Left renal pelvis (tissue), 4 donors: ENCODE data around the gene PDE4B. TPM values are rescaled to one million over a fixed set of nuclear protein-coding genes. Genes with fewer than 3 reads are reported as not detected.

Experiments used
- DNase-seq, 4 donors: peaks; one replicate each; pipeline ENCODE4 v3.0.0-alpha.2; 2013; ENCODE audit warnings: low read depth in 4 of 4, low spot score in 3 of 4
- polyA plus RNA-seq, 4 donors: library from polyadenylated mRNA; unstranded; fragments of 120-200 nt; gene quantifications; one replicate each; pipeline ENCODE4 v1.2.1, GENCODE V29; 2013; ENCODE audit not compliant: insufficient read length in 4 of 4

PDE4B gene
- polyA plus RNA-seq, 4 donors, result 6.5 to 11.2 (median 8.3) TPM

DNA sequence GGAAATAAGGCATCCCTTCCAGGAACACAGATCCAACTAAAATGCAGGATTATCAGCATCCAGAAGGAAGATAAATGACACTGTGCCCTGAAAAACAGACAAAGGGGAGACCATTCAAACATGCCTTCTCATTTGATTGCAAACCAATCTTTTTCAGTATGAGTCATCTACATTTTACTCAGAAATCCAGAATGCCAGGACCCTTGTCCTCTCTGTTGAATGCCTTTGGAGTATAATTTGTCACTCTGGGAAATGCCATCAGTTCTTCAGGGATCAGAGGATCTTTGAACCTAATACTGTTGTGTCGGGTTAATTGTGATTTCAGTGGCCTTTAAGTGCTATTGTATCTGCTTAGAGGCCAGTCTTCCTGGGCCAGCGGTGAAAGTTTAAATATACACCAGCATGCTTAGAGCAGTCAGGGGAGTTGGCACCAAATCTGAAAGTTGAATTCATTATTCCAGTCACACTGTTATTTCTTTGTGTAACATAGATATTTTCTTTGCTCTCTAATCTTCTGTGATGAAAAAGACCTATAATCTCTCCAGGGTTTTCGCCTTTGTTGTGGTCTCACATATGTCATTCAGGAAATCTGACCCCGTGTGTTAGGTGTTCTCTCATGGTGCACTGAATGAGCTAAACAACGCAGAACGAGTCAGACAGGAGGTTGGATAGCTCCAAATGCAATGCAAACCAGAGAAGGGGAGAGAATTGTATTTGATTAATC, 376.4 kb downstream of the PDE4B start:
- no peak for DNase-seq

DNA sequence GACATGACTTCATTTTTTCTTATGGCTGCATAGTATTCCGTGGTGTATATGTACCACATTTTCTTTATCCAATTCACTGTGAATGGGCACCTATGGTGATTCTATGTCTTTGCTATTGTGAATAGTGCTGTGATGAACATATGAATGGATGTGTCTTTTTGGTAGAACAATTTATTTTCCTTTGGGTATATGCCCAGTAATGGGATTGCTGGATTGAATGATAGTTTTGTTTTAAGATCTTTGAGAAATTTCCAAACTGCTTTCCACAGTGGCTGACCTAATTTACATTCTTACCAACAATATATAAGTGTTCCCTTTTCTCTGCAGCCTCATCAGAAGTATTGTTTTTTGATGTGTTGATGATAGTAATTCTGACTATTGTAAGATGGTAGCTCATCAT, 379.6 kb downstream of the PDE4B start:
- DNase-seq, result no peak

DNA sequence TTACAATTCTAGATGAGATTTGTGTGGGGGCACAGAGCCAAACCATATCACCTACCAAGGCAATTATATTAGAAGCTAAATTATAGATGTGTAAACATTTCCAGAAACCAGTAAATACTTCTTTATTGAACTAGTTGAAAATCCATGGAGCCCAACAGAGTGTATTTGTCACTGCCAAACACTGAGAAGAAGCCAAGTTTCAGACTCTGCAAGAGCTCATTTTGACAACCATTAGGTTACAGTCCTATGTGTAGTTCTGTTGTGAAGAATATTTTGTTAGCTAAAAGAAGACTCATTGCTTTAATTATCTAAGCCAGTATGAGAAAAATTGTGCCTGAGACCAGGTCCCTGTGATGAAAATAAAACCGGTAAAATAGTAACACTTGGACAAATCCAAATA, 382.4 kb downstream of the PDE4B start:
- no peak for DNase-seq

- DNase-seq, result no peak
Observed at GRCh38 chr1:66175581-66175980, 382.9 kb downstream of the PDE4B start.

DNA sequence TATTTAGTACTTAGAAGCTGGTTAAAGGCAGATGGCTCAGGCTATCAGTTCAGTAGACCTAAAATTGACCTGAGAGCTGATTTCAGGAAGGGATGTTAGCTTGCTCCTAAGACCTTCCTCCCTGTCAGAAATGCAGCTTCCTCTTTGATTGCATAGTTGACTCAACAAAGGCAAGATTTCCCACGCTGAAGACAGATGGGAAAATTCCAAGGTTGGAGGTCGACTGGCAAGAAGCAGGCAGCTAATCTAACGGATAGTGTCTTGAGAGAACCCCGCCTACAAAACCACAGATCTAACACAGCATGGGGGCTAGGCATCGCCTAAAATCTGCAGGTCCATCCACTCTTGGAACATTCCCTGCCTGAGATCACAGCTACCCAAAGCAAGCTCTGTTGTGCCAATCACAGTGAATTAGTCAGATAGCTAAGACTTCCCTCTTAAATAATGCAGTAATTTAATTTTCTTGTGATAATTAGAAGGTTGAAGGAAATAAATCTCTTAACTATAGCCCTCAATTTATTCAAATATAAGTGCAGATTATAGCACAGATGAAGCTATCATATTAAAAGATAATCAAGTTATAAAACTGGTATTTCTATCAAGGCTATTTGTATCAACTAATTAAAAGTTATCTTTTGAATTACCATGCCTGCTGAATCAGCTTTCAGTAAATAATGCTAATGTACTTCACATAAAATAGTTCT, 383.5 kb downstream of the PDE4B start:
- no peak for DNase-seq

DNA sequence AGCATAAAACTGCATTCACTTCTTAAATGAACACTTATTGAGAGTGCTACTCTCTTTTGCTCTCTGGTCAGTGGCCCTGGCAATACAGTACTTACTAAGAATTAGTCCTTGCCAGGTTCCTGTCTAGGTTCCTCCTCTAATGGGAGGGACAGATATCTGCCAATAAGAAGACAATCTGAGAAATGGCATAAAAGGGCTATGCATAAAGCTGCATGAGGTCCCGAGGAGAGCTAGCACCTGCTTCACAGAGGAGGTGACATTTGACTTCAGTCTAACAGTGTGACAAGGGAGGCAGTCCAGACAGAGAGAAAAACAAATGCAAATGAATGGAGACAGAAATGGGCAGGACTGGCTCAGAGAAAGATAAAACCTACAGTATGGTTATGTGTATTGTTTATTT, 384.1 kb downstream of the PDE4B start:
- no peak for DNase-seq

- DNase-seq, result no peak
Observed at GRCh38 chr1:66177510-66177909, 384.8 kb downstream of the PDE4B start.

DNA sequence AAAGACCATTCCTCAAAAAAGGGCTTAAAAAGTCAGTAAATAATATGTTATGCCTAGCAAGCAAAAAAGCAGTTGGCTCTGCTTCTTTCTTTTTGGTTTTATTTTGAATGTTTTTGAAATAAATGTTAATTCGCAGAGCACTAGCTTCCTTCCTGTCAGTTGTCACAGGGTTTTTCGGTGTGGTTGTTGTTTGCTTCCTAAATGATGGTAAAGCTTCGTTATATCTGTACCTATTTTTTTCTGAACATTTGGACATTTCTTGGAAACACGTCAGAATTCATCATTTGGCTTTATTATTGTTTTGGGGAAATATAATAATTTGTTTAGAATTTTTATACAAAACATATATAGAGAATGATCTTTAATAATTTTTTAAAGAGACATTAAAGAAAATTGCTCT, 389.3 kb downstream of the PDE4B start:
- no peak for DNase-seq

- DNase-seq, result no peak
Observed at GRCh38 chr1:66182551-66183178, 390.0 kb downstream of the PDE4B start.

GRCh38 chr1:66183400-66183799, 390.7 kb downstream of the PDE4B start:
- DNase-seq, result no peak

GRCh38 chr1:66197120-66197519, 404.4 kb downstream of the PDE4B start:
- no peak for DNase-seq

DNA sequence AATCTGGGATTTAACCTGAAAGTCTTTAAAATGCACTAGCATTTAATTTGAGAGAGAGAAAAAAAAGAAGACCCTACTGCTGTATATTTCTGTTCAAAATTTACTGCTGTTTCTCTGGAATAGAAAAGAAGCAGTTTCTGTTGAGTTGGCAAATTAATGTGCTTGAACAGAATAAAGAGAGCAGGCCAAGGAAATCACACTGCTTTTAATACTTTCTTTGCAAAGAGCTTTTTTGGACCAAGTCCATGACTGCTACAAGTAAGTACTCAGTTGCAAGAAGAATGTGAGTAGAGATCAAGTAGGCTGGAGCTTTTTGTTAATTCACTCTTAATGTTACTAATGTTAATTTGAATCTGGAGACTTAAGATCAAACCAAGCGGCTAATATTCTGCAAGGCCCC, 405.1 kb downstream of the PDE4B start:
- DNase-seq, result peak in 2 of 4 donors; percentile 8 to 14

DNA sequence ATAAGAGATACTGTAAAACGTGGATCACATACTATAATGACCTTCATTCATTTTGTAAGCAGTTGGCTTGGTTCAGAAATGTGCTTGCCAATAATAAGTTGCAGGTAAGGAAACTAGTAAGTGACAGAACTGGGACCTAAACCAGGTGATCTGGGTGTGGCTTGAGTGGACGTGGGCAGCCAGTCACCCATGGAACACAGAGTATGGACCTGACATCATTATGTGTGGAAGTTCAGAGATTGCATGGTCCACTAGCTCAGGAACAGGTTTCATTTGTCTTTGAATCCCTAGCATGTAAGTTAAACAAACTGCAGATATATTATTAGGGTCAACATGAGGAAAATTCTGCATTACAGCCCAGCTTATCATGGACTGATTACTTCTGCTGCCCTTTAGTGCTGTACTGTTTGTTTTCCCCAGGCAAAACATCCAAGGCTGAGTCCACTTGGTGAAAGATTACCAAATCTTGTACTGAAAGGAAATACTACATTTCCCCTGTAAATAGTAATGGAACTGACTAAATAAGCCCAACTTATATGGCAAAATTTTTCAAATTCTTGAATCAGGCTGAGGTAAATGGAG, 414.0 kb downstream of the PDE4B start:
- no peak for DNase-seq

- no peak for DNase-seq
Observed at GRCh38 chr1:66207484-66207883, 414.8 kb downstream of the PDE4B start.

- no peak for DNase-seq
Observed at GRCh38 chr1:66208632-66209031, 415.9 kb downstream of the PDE4B start.

DNA sequence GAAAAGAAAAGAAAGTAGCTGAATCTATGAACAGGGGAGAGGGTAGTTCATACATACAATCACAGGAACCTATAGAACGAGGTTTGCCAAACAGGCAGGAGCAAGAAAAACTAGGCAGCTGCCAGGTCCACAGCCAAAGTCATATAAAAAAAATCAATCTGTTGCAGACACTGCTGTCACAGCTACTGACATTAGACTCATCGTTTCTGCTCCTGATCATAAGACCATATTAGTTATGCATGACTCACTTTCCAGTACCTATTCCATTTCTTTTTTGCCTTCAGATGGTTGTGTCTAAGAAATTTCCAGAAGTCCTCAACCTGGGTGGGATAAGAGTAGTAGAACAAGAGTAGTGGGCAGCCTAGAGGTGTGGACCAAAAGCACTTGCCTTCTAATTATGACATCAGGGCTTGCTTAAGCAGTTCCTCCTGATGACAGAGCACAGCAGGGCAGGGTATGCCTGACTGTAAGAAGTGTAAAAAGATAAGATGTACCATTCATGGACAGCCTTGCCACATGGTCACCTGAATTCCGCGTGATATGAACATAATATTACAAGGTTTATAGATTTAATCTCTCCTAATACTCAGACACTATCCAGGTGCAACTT, 418.0 kb downstream of the PDE4B start:
- no peak for DNase-seq

GRCh38 chr1:66211521-66211920, 418.8 kb downstream of the PDE4B start:
- no peak for DNase-seq

GRCh38 chr1:66213491-66213890, 420.8 kb downstream of the PDE4B start:
- DNase-seq, result no peak

DNA sequence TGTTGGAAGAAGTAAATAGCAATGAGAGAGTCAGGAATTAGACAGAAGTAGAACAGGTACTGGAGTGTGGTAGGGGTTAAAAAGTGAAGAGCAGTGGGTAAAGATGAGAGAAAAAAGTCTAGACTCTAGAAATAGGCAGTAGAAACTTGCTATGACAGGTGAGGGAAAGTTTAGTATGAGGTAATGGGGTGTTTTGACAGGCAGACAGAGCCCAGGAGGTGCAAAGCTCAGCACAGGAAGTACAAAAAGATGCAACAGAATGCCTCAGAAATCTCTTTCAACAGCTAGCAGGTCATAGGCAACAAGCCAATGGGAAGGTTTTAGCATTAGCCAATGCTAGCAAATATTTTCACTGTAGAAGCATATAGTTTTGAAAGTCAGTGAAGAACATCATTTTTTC, 422.2 kb downstream of the PDE4B start:
- no peak for DNase-seq

- no peak for DNase-seq
Observed at GRCh38 chr1:66217021-66217420, 424.3 kb downstream of the PDE4B start.

GRCh38 chr1:66217561-66217960, 424.9 kb downstream of the PDE4B start:
- no peak for DNase-seq
